NCI-H460 (cell line): Measurements from ENCODE around the gene HTT-AS. TPM values are rescaled to one million over a fixed set of nuclear protein-coding genes. Genes with fewer than 3 reads are reported as not detected.

Experiments
- DNase-seq: peaks from one replicate; pipeline ENCODE4 v3.0.0-alpha.2; 2016; ENCODE audit warnings: low read depth; ENCODE audit errors: extremely low read depth
- total RNA-seq: library from RNA; depleted of rRNA; stranded (reverse); fragments of >200 nt; shearing (Covaris generic); gene quantifications from 2 replicates; pipeline ENCODE4 v1.2.3, GENCODE V29; 2014

The HTT-AS gene
- total RNA-seq, 1 experiment from 2014 or later = not detected

DNA sequence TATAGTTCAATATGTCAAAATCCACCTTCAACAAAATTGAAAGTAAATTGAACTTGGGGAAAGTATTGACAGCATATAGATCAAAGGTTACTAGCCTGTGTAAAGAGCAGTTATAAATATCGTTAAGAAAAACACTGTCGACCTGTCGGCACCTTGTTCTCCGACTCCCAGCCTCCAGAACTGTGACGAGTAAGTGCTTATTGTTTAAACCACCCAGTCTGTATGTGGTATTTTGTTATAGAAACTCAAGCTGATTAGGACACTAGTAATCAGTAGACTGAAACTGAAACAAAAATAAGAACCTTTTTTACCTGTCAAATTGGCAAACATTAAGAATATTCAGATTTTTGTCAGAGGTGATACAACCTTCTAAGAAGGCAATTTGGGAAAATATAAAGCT lies 17.1 kb upstream of the HTT-AS start:
- no peak for DNase-seq

DNA sequence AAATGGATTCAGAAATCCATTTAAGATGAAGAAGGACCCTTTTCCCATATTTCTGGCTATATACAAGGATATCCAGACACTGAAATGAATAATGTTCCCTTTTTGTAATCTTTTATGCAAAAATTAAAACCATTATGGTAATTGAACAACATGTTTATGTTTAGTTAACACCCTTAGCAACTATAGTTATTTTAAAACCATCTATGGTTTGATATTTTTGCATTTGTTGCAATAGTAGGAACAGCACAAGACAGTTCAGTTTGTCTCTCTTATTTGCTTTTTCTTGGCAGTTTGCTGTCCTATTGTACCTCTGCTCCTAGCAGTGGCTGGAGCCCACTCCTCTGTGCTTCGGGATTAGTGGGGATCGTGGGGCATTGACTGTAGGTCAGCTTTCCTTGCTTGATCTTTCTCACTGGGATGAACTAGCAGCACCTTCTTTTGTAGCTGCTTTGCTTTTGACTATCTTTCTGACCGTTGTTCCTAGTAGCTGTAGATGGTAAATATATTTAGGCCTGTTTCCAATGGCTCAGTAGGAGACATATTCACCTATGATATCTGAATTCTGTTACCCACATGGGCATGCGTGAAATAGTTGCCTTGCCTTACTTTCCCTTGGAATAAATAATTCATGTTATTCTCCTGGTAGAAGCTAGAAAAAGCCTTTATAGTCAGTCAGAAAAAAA lies 12.9 kb upstream of the HTT-AS start:
- no peak for DNase-seq

DNA sequence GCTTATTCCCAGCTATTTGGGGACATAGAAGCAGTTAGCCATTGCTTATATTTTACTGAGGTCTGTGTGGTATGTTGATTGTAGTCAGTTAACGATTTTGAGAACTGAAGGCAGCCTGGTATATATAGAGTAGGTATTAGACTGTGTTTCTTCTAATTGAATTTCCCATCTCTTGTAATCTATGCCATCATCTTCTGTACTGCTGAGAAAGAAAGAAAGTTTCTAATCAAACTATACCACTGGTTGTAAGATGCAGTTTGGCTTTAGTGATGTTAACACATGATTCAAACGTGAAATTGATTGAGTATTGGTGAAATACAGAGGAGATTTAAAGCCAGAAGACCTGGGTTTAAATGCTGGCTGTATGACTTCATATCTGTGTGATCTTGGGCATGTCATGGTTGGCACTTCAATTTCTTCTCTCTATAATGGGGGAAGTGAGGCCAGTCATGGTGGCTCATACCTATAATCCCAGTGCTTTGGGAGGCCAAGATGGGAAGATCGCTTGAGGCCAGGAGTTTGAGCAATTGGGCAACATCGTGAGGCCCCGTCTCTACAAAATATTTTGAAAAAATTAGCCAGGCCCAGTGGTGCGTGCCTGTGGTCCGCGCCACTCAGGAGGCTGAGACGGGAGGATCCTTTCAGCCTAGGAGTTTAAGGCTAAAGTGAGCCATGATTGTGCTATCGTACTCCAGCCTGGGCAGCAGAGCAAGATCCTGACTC lies 11.8 kb upstream of the HTT-AS start:
- DNase-seq = no peak

DNA sequence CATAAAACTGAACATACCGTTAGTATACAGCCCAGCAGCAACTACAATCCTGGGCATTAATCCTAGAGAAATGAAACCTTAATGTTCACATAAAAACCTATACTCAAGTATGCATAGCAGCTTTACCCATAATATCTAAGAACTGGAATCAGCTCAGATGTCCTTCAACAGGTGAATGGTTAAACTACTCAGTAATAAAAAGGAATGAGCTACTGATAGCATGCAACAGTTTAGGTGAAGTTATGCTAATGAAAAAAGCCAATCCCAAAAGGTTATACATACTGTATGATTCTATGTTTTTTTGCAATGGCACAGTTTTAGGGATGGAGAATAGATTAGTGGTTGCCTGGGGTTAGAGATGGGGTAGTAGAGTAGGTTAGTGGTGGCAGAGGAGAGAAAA lies 9.4 kb upstream of the HTT-AS start:
- DNase-seq = no peak

DNA sequence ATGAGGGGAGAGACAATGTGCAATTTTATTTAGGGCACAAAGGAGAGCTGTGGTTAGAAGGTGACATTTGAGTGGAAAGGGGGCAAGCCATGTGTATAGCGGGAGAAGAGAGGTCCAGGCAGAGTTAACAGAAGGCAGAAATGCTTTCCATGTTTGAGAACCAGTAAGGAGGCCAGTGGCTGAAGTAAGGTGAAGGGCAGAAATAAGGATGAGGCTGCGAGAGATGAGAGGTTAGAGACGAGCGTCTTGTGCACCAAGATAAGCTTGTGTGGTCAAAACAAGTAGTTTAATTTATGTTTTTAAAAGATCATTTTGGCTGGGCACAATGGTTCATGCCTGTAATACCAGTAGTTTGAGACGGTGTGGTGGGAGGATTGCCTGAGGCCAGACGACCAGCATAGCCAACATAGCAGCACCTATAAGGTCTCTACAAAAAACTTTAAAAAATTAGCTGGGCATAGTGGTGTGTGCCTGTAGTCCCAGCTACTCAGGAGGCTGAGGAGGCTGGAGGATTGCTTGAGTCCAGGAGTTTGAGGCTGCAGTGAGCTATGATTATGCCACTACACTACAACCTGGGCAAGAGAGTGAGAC lies 8.7 kb upstream of the HTT-AS start:
- no peak for DNase-seq

DNA sequence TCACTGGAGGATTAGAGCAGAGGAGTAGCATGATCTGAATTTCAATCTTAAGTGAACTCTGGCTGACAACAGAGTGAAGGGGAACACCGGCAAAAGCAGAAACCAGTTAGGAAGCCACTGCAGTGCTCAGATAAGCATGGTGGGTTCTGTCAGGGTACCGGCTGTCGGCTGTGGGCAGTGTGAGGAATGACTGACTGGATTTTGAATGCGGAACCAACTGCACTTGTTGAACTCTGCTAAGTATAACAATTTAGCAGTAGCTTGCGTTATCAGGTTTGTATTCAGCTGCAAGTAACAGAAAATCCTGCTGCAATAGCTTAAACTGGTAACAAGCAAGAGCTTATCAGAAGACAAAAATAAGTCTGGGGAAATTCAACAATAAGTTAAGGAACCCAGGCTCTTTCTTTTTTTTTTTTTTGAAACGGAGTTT lies 5.4 kb upstream of the HTT-AS start:
- DNase-seq = no peak

DNA sequence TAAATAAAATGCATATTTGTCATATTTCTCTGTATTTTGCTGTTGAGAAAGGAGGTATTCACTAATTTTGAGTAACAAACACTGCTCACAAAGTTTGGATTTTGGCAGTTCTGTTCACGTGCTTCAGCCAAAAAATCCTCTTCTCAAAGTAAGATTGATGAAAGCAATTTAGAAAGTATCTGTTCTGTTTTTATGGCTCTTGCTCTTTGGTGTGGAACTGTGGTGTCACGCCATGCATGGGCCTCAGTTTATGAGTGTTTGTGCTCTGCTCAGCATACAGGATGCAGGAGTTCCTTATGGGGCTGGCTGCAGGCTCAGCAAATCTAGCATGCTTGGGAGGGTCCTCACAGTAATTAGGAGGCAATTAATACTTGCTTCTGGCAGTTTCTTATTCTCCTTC lies 3.5 kb upstream of the HTT-AS start:
- no peak for DNase-seq

DNA sequence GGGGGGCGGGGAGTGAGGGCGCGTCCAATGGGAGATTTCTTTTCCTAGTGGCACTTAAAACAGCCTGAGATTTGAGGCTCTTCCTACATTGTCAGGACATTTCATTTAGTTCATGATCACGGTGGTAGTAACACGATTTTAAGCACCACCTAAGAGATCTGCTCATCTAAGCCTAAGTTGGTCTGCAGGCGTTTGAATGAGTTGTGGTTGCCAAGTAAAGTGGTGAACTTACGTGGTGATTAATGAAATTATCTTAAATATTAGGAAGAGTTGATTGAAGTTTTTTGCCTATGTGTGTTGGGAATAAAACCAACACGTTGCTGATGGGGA lies 1.3 kb upstream of the HTT-AS start:
- DNase-seq = no peak

DNA sequence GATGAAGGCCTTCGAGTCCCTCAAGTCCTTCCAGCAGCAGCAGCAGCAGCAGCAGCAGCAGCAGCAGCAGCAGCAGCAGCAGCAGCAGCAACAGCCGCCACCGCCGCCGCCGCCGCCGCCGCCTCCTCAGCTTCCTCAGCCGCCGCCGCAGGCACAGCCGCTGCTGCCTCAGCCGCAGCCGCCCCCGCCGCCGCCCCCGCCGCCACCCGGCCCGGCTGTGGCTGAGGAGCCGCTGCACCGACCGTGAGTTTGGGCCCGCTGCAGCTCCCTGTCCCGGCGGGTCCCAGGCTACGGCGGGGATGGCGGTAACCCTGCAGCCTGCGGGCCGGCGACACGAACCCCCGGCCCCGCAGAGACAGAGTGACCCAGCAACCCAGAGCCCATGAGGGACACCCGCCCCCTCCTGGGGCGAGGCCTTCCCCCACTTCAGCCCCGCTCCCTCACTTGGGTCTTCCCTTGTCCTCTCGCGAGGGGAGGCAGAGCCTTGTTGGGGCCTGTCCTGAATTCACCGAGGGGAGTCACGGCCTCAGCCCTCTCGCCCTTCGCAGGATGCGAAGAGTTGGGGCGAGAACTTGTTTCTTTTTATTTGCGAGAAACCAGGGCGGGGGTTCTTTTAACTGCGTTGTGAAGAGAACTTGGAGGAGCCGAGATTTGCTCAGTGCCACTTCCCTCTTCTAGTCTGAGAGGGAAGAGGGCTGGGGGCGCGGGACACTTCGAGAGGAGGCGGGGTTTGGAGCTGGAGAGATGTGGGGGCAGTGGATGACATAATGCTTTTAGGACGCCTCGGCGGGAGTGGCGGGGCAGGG lies 711 bp upstream of the HTT-AS start:
- DNase-seq = peak; percentile 16

DNA sequence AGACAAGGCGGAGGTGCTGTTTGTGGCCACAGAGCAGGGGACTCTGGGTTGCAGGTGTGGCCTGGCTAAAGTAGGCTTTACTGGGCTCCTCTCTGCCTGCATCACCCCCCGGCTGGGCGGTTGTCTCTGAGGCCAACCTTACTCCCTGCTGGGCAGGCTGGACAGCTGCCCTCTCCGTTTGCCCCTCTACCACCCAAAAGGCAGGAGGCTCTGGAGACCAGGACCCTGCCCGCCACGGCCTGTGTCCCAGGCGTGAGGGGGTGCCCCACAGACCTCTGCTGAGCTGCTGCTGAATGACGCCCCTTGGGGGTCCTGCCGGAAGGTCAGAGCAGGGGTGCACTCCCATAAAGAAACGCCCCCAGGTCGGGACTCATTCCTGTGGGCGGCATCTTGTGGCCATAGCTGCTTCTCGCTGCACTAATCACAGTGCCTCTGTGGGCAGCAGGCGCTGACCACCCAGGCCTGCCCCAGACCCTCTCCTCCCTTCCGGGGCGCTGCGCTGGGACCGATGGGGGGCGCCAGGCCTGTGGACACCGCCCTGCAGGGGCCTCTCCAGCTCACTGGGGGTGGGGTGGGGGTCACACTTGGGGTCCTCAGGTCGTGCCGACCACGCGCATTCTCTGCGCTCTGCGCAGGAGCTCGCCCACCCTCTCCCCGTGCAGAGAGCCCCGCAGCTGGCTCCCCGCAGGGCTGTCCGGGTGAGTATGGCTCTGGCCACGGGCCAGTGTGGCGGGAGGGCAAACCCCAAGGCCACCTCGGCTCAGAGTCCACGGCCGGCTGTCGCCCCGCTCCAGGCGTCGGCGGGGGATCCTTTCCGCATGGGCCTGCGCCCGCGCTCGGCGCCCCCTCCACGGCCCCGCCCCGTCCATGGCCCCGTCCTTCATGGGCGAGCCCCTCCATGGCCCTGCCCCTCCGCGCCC lies 920 bp downstream of the HTT-AS start:
- no peak for DNase-seq

DNA sequence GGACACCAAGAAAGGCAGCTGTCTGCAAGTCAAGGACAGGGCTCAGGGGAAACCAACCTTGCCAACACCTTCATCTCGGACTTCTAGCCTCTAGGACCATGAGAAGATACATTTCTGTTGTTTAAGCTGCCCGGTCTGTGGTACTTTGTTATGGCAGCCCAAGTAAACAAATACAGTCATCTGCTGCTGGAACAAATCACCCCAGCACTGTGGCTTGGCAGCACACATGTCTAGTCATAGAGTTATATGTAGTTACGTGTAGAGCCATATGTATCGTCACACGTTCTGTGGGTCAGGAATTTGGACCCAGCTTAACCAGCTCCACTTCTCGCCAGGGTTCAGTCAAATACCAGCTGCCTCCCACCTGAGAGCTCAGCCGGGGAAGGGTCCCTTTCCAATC lies 2.5 kb downstream of the HTT-AS start:
- DNase-seq = no peak

DNA sequence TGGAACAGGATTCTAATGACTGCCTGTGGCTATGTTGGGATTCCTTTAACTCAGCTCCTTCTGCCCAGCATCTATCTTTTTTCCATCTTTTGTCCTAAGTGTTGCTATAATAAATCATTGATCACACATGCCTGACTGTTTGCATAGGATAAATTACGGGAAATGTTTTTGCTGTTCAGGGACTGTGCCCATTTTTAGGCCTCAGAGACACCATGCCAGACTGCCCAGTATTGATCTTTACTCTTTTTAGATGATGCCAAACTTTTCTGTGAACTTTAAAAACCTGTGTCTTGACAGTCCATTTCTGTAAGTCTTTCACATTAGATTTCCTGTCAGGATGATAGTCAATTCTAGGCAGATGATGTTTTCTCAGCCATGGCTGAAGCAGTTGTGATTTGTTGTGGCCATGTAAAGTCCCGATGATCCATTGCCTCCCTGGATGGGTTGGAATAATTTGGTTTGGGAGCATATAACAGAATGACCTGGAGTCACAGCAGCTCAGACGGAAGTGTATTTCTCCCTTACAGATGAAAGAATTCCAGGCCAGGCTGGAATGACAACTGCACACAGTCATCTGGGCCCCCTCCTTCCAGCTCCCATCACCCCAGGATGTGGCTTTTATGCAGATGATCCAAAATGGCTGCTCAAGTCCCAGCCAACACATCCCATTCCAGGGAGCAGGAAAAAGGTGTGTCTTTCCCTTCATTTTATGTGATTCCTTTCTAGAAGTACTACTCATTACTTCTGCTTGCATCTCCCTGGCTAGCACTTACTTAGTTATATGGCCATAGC lies 3.4 kb downstream of the HTT-AS start:
- no peak for DNase-seq

DNA sequence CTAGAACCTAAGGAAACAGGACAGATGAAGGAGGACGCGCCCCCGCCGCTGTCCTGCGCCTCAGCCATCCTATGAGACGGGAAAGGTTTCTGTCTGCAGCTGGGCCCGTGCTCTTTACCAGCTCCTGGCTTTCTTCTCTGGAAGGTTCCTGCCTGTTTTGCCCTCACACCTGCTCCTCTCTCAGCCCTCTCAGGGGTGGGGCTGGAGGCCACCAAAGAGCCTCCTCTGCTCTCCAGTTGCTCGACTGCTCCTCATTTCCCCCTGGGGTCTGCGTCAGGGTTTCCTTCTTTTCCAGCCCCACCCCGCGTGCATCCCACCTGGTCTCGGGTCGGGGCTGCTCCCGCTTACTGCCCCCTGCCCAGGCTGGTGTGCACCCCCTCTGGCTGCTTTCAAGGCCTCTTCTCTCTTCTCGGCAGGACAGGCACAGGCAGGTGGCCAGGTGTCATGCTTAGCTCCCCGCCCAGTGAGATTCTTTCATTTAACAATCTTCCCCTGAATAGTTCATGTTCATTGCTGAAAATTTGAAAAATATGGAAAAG lies 4.6 kb downstream of the HTT-AS start:
- no peak for DNase-seq

DNA sequence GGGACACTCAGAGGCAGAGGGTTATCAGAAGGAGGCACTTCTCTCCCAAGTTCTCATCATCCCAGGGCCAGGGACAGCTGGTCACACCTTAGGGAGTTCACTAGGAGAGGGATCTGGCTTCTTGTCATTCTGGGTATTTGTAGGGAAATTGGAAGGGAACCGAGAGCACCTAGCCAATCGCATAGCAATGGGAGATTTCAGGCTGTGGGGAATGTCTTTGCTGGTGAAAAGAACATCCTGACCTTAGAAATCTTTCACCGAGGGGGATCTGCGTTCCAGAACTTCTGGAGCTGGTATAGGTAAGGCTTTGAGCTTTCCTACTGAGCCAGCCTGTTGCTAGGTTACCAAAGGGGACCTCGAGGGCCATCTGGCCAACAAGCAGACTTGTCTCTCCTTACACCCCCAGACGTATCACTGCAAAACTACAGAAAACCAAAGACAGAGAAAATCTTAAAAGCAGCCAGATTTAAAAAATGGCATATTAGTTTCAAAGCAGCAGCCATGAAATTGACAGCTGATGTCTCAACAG lies 6.8 kb downstream of the HTT-AS start:
- DNase-seq = no peak

DNA sequence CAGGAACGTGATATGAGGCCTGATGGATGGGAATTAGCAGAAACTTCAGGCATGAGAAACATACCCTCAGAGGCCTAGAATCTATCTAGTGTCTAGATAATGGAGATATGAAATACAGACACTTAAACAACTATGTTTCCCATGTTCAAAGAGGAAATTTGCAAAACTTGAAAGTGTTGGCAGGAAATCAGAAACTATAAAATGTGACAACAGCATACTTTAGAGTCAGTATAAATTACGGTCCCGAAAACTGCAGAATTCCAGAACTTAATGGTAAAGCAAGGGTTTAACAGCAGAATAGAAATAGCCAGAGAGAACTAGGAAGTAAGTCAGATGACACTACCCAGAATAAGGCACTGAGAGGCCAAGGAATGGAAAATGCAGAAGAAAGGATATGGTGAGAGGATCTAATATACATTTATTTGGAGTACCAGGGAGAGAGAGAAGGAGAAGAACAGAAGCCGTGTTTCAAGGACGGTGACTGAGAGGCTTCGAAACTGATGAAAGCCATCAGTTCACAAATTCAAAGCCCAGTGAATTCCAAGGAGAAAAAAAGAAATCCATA lies 7.4 kb downstream of the HTT-AS start:
- no peak for DNase-seq

DNA sequence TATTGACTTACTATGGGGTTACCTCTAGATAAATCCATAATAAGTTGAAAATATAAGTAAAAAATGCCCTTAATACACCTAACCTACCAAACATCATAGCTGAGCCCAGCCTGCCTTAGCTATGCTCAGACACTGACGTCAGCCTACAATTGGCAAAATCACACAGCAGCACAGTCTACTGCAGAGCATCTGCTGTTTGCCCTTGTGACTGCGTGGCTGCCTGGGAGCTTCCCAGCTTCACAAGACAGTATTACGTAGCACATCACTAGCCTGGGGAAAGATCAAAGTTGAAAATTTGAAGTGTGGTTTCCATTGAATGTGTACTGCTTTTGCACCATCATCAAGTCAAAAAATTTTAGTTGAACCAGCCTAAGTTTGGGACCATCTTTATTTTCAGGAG lies 8.8 kb downstream of the HTT-AS start:
- DNase-seq = no peak

DNA sequence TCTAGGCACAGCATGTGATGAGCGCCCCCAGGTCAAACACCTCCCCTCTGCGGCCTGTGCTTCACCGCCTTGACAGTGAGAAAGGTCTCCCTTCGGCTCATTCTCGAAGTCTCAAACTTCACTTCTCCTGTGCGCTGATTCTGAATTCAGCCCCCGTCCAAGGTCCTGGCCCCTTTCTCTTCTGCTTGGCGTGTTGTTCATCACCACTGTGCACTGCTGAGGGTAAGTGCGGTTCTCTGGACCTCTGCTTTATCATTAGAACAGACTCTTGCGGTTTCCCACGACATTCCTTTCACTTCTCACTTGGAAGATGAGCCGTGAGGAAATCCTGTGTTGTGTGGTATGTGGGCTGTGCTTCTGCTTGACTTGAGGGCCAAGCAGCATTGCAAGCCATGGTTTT lies 11.9 kb downstream of the HTT-AS start:
- no peak for DNase-seq

DNA sequence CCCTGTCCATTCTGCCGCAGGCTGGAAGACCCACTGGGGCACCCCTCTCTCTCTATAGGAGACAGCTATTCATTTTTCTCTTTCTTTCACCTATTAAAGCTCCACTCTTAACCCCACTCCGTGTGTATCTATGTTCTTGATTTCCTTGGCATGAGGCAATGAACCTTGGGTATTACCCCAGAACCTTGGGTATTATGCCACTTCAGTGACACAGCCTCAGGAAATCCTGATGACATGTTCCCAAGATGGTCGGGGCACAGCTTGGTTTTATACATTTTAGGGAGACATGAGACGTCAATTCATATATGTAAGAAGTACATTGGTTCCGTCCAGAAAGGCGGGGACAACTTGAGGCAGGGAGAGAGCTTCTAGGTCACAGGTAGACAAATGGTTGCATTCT lies 13.4 kb downstream of the HTT-AS start:
- DNase-seq = no peak

DNA sequence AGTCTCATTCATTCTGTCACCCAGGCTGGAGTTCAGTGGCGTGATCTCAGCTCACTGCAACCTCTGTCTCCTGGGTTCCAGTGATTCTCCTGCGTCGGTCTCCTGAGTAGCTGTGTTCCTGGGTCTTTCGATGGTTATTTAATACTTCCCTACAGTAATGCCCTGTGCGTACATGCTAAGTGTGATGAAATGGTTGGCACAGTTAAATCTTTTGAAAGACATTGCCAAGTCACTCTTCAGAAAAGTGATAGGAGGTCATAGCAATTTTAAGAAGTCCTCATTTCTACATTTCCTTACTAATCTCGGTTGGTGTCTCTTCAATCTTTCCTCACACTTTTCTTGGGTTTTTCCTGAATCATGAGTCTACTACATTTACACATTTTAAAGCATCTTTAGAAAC lies 14.4 kb downstream of the HTT-AS start:
- no peak for DNase-seq
